ENCODE measurements around the gene CDC42.

The CDC42 gene

DNA sequence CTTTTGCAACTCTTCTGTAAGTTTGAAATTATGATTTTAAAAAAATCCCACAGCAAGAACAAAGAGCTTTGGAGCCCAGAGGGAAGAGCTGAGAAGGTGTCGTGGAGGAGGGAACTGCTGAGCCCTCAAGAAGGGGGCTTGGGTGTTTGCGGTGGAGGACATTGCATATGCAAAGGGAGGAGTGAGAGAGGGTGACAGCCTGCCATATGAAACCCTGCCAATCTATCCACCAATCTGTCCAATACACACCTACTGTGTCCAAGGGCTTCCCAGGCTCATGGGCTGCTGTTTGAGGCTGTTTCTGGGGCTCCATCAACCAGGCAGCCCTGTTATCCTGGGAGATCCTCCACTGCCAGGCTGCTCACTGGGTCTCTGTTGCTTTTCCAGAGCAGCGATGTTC lies 75.2 kb downstream of the CDC42 start:
- no peak for FAIRE-seq

GRCh38 chr1:22128392-22128791 lies 75.9 kb downstream of the CDC42 start:
- FAIRE-seq (no peak), DNase-seq (ENCODE audit: low spot score) (no peak)

More for the DNA sequence above, 75.2 kb downstream of the CDC42 start:
- no peak for DNase-seq (ENCODE audit: low spot score)

GRCh38 chr1:22129501-22130117 lies 77.1 kb downstream of the CDC42 start:
- FAIRE-seq, result no peak
- no peak for DNase-seq (ENCODE audit: low spot score)

DNA sequence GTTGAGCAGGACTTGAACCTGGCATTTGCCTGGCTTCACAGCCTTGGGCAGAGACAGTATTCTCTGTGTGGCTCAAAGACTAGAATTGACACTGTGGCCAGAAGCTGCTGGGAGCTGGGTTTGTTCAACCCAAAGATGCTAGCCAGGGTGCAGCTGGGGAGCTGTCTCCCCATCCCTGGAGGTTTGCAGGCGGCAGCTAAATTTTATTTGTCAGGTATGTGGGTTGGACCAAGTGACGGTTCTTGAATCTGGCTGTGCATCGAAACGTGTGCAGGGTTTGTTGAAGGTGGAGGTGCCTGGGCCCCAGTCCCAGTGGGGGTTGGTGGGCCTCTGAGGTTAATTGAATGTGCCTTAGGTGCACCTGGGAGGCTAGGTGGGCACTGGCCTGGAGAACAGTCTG lies 78.6 kb downstream of the CDC42 start:
- DNase-seq (ENCODE audit: low spot score) (no peak), FAIRE-seq (no peak)

- FAIRE-seq (no peak), DNase-seq (ENCODE audit: low spot score) (peak; percentile 23)
Measured at GRCh38 chr1:22131875-22132486, 79.5 kb downstream of the CDC42 start.

GRCh38 chr1:22132517-22133235 lies 80.2 kb downstream of the CDC42 start:
- DNase-seq (ENCODE audit: low spot score) (peak; percentile 59), FAIRE-seq (no peak)

GRCh38 chr1:22133247-22133930 lies 80.9 kb downstream of the CDC42 start:
- no peak for FAIRE-seq
- no peak for DNase-seq (ENCODE audit: low spot score)

DNA sequence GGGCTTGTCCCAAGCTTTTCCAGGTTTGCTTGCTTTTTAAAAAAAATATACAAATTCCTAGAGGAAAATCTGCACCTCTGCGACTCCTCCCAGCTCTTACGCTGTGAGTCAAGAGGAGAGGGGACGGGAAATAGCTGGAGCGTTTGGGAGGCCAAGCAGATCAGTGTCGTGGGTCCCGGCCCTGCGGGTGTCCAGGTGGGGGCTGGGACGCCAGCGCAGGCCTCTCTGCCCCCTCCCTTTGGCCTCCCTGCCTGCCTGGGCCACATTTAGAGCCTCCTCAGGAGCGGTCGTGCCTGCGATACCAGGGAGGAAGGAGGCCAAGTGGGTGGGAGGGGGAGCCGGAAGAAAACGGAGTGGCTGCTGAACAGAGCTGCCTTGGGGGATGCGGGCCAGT lies 81.4 kb downstream of the CDC42 start:
- no peak for FAIRE-seq
- no peak for DNase-seq (ENCODE audit: low spot score)

- FAIRE-seq, result no peak
Measured at GRCh38 chr1:22137004-22137720, 84.7 kb downstream of the CDC42 start.

GRCh38 chr1:22139066-22139594 lies 86.6 kb downstream of the CDC42 start:
- FAIRE-seq (no peak), DNase-seq (ENCODE audit: low spot score) (no peak)

More at GRCh38 chr1:22137004-22137720, 84.7 kb downstream of the CDC42 start:
- no peak for DNase-seq (ENCODE audit: low spot score)

GRCh38 chr1:22139817-22140216 lies 87.3 kb downstream of the CDC42 start:
- DNase-seq (ENCODE audit: low spot score) (no peak), FAIRE-seq (no peak)

All from RCC 7860 (cell line).